Measurements from ENCODE around the gene RTL10. TPM values are rescaled to one million over a fixed set of nuclear protein-coding genes. Genes with fewer than 3 reads are reported as not detected.

RTL10 gene
- total and polyA plus RNA-seq, 8 donors: 18.4 to 34.7 (median 28.0) TPM

GRCh38 chr22:19897726-19898125, 43.1 kb upstream of the RTL10 start:
- ATAC-seq (no peak), DNase-seq (no peak)
- Histone ChIP-seq H3K4me1 (no peaks in the 10 kb centered on the region), H3K27me3 (no peaks in the 10 kb centered on the region), H3K4me3 (no peak overlapping the region), H3K27ac (no peak overlapping the region), H3K36me3 (peaks cover 0 to 85% of the 10 kb centered on the region in 2 donors), H3K9me3 (no peaks in the 10 kb centered on the region)
- TF ChIP-seq CTCF (IDR thresholded peaks at IDR 0.05): no peak
- intact Hi-C loops (cut with DNase I): no loop called here

DNA sequence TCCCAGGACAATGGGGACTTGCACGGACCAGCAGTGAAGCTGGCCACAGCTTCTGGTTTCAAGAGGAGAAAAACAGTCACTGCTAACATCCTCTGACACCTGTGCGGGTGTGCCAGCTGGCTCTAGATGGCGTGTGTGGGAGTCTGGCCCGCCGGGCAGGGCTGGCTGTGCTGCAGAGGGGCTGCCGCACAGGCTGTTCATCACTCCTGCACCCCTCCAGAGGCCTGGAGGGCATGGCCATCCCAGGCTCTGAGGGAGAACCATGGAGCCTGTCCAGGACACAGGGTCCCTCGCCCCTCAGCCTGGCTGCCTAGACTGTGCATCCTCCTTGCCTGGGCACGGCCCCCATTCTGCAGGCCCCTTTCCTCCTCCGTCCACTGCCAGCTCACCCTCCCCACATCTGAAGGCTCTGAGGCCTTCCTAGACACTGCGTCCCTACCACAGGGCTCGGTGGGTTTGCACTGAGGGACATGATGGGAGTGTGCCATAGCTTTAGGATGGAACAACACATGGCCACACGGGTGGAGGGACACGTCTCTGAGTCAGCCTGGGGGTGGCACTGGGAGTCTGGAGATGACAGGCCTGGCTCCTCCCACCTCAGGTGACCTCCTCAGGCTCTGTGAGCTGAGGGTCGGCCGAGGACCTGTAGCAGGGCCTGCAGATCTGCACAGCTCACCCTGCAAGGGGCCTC, 42.1 kb upstream of the RTL10 start:
- H3K4me1 ChIP-seq: peaks cover 0 to 8% of the 10 kb centered on the region in 2 donors
- TF ChIP-seq CTCF (IDR thresholded peaks at IDR 0.05): no peak
- peak in 1 of 4 donors; percentile 71 for DNase-seq
- no peak overlapping the region for H3K27ac ChIP-seq
- H3K9me3 ChIP-seq: no peaks in the 10 kb centered on the region
- H3K27me3 ChIP-seq: no peaks in the 10 kb centered on the region
- intact Hi-C loops (cut with DNase I): no loop called here
- no peak overlapping the region for H3K4me3 ChIP-seq
- no peak for ATAC-seq
- H3K36me3 ChIP-seq: peaks cover 0 to 83% of the 10 kb centered on the region in 2 donors

DNA sequence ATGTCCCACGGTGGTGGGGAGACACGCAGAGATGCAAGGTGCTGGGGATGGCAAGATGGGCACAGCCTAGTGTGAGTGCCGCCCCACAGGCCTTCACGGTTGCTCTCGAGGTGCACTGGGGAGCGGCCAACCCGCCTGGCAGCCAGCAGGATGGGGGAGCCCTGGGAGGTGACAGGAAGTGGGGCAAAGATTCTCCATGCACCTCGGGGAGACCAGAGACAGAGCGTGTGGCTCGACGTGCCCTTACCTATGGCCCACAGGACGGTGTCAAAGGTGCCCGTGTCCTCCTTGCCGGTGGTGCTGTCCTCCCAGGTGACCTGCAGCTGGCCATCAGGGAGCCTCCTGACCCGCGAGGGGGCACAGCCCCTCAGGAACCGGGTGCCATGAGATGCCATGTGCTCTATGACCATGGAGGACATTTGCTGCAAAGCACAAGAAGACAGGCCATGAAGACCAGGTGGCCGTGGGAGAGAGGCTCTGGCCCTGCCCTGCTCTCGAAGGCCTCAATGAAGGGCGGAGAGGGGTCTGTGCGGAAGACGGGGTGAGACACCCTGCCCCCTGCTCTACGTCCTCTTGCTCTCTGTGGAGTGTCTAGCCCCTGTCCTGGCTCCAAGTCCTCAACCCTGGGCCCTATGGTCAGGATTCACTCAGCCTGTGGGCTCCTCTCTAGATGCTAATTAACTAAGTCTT, 40.6 kb upstream of the RTL10 start:
- H3K27me3 ChIP-seq: no peaks in the 10 kb centered on the region
- no peaks in the 10 kb centered on the region for H3K9me3 ChIP-seq
- peaks cover 0 to 68% of the 10 kb centered on the region in 2 donors for H3K36me3 ChIP-seq
- no peak for TF ChIP-seq CTCF (IDR thresholded peaks at IDR 0.05)
- no peak for ATAC-seq
- intact Hi-C loops (cut with DNase I): no loop called here
- peak in 1 of 4 donors; percentile 65 for DNase-seq
- no peak overlapping the region for H3K27ac ChIP-seq
- H3K4me3 ChIP-seq: no peak overlapping the region
- H3K4me1 ChIP-seq: peaks cover 0 to 19% of the 10 kb centered on the region in 2 donors

- TF ChIP-seq CTCF (IDR thresholded peaks at IDR 0.05): no peak
- Histone ChIP-seq H3K9me3 (no peaks in the 10 kb centered on the region), H3K4me3 (no peak overlapping the region), H3K36me3 (peaks cover 0 to 61% of the 10 kb centered on the region in 2 donors), H3K27ac (no peak overlapping the region), H3K27me3 (no peaks in the 10 kb centered on the region), H3K4me1 (peaks cover 0 to 19% of the 10 kb centered on the region in 2 donors)
- ATAC-seq (no peak), DNase-seq (no peak)
- intact Hi-C loops (cut with DNase I): no loop called here
Measured at GRCh38 chr22:19893363-19893762, 38.7 kb upstream of the RTL10 start.

DNA sequence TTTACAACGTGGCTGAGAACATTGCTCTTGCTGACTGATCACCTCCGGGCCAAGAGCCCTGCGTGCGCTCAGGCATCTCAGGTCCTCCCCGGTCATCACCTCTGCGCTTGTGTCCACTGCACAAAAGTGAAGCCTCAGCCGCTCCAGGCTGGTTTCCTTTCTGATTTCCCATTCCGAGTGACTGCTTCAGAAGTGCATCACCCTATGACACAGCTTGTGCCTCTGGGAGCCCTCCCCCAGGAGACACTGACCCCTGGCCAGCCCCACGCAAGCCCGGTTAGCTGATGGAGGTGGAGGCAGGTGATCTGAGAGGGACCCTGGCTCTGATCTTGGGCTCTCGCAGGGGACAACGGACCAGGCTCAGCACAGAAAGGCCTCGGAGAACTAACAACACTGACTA, 38.3 kb upstream of the RTL10 start:
- H3K4me3 ChIP-seq: no peak overlapping the region
- no peak for DNase-seq
- intact Hi-C loops (cut with DNase I): no loop called here
- peaks cover 0 to 57% of the 10 kb centered on the region in 2 donors for H3K36me3 ChIP-seq
- no peak for TF ChIP-seq CTCF (IDR thresholded peaks at IDR 0.05)
- ATAC-seq: no peak
- H3K27me3 ChIP-seq: no peaks in the 10 kb centered on the region
- no peaks in the 10 kb centered on the region for H3K9me3 ChIP-seq
- H3K27ac ChIP-seq: no peak overlapping the region
- peaks cover 0 to 20% of the 10 kb centered on the region in 2 donors for H3K4me1 ChIP-seq

Data from left lung (tissue), 10 donors.